Upper lobe of left lung (tissue), 4 donors: ENCODE measurements around the gene PCSK2.

Experiments used
- CTCF ChIP-seq, 6 experiments: fragments of 450-650 bp in 4 of 6; fragments of 200-600 bp in 2 of 6; sonication (generic) in 2 of 6; IDR thresholded peaks; one replicate each; pipeline ENCODE4 v1.5.1; 2016 to 2019; ENCODE audit warnings: antibody characterized with exemption in 6 of 6
- POLR2A ChIP-seq, 4 donors: fragments of 450-650 bp; IDR thresholded peaks; one replicate each; pipeline ENCODE4 v1.5.1; 2016 to 2017; ENCODE audit warnings: antibody characterized with exemption in 4 of 4, mild to moderate bottlenecking in 2 of 4
- POLR2AphosphoS5 ChIP-seq, 2 donors: sonication (generic); formaldehyde crosslinking; IDR thresholded peaks; one replicate each; pipeline ENCODE4 v1.5.1; 2017; ENCODE audit warnings: antibody characterized with exemption in 2 of 2

- TF ChIP-seq POLR2A (IDR thresholded peaks at IDR 0.05) (no peak), CTCF (IDR thresholded peaks at IDR 0.05) (no peak), POLR2AphosphoS5 (IDR thresholded peaks at IDR 0.05) (no peak)
These were observed 274.0 kb downstream of the PCSK2 start for GRCh38 chr20:17500826-17501225.
